ENCODE data around the gene FOXP4. TPM values are rescaled to one million over a fixed set of nuclear protein-coding genes. Genes with fewer than 3 reads are reported as not detected.

The FOXP4 gene
- polyA plus RNA-seq, 2 of the 4 experiments (the other 2 are of a cell fraction) = 2.6 to 14.2 TPM

DNA sequence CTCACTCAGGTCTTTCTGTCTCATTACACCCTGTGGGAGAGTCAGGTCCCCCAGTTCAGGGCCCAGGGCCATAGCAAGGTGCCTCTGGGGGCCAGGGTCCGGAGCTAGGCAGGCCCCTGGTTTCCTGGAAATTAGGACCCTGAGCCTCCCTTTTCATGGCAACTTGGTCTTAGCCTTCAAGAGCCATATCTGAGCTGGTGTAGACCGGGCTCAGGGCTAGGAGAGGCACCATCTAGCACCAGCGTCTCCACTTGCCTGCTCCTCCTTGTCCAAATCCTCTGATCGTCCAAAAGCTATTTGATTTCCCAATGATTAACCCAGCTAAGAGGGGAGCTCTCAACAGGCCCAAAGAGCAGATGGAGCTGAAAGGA, 97.7 kb downstream of the FOXP4 start:
- Histone ChIP-seq H3K27ac (no peak overlapping the region), H3K4me1 (no peaks in the 10 kb centered on the region; the same call in 2 of the 3 replicates), H3K9me3 (no peaks in the 10 kb centered on the region), H3K4me2 (no peak overlapping the region), H3K4me3 (no peak overlapping the region)
- no peak for FAIRE-seq
- ChIA-PET POLR2A (no interaction called here), CTCF (no interaction called here)
- no peak for ATAC-seq
- TF ChIP-seq RAD21 (conservative IDR thresholded peaks at IDR 0.05 in 1 of 2, IDR thresholded peaks at IDR 0.05 in 1 of 2) = no peak
- TF ChIP-seq RNF2 (IDR thresholded peaks at IDR 0.05; ENCODE audit: borderline replicate concordance, low read depth) = no peak
- TF ChIP-seq HOXB5 (CRISPR knock-in tag; IDR thresholded peaks at IDR 0.05) = no peak
- no peak for TF ChIP-seq FOSL2 (IDR thresholded peaks at IDR 0.05)
- no peak for TF ChIP-seq FOSL2 (CRISPR knock-in tag; IDR thresholded peaks at IDR 0.05)
- no peak for TF ChIP-seq RCOR1 (IDR thresholded peaks at IDR 0.05; ENCODE audit: low read depth, low read length)
- TF ChIP-seq REST (IDR thresholded peaks at IDR 0.05) = no peak
- TF ChIP-seq, protein P1, sequence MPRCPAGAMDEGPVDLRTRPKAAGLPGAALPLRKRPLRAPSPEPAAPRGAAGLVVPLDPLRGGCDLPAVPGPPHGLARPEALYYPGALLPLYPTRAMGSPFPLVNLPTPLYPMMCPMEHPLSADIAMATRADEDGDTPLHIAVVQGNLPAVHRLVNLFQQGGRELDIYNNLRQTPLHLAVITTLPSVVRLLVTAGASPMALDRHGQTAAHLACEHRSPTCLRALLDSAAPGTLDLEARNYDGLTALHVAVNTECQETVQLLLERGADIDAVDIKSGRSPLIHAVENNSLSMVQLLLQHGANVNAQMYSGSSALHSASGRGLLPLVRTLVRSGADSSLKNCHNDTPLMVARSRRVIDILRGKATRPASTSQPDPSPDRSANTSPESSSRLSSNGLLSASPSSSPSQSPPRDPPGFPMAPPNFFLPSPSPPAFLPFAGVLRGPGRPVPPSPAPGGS (IDR thresholded peaks at IDR 0.05) = no peak
- no peak for TF ChIP-seq SREBF2 (IDR thresholded peaks at IDR 0.05)
- no peak for TF ChIP-seq EP300 (IDR thresholded peaks at IDR 0.05)
- TF ChIP-seq ZNF302 (CRISPR knock-in tag; IDR thresholded peaks at IDR 0.05) = no peak
- TF ChIP-seq MAFK (IDR thresholded peaks at IDR 0.05; ENCODE audit: partially characterized antibody) = no peak
- DNase-seq (ENCODE audit: low read depth in 1 of 2, low spot score in 1 of 2) = no peak
- WGBS (ENCODE audit: missing lambda C conversion rate) = 69% methylated on average over 2 of the region's 4 CpGs

DNA sequence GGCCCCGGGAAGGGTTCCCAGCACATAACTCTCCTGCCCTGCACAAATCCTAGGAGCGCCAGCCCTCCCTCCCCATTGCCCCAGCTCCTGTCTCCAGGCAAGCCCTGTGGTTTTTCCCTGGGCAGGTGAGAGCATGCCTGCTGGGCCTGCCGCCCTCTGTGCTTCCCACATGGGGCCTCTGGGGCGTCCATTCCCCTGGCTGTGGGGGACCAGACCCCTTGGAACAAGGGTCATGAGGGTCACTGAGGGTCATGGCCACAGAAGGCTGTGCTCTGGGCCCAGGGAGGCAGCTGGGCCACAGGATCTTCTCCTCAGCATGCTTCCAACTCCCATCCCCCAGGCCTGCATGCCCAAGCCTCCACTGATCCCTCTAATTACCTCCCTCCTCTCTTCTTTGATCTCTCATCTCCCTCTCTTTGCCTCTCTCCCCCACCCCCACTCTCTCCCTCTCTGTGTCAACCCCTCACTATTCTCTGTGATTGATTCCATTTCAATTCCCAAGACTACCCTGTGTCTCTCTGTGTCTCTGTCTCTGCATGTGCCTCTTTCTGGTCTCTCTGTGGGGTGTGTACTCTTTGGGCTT, 98.2 kb downstream of the FOXP4 start:
- 82% methylated on average over 2 of the region's 4 CpGs for WGBS (ENCODE audit: missing lambda C conversion rate)
- DNase-seq (ENCODE audit: low read depth in 1 of 2, low spot score in 1 of 2) (no peak), FAIRE-seq (no peak), ATAC-seq (no peak)
- TF ChIP-seq RAD21 (conservative IDR thresholded peaks at IDR 0.05 in 1 of 2, IDR thresholded peaks at IDR 0.05 in 1 of 2) = no peak
- TF ChIP-seq, protein P2, sequence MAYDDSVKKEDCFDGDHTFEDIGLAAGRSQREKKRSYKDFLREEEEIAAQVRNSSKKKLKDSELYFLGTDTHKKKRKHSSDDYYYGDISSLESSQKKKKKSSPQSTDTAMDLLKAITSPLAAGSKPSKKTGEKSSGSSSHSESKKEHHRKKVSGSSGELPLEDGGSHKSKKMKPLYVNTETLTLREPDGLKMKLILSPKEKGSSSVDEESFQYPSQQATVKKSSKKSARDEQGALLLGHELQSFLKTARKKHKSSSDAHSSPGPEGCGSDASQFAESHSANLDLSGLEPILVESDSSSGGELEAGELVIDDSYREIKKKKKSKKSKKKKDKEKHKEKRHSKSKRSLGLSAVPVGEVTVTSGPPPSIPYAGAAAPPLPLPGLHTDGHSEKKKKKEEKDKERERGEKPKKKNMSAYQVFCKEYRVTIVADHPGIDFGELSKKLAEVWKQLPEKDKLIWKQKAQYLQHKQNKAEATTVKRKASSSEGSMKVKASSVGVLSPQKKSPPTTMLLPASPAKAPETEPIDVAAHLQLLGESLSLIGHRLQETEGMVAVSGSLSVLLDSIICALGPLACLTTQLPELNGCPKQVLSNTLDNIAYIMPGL (CRISPR knock-in tag; IDR thresholded peaks at IDR 0.05; ENCODE audit: borderline replicate concordance) = no peak
- TF ChIP-seq JUNB (IDR thresholded peaks at IDR 0.05) = no peak
- no peak for TF ChIP-seq PHF8 (IDR thresholded peaks at IDR 0.05; ENCODE audit: borderline replicate concordance, low read depth)
- TF ChIP-seq POLR2AphosphoS2 (conservative IDR thresholded peaks at IDR 0.05; ENCODE audit: low read length) = no peak
- TF ChIP-seq RCOR1 (IDR thresholded peaks at IDR 0.05; ENCODE audit: low read depth, low read length) = no peak
- TF ChIP-seq ZSCAN20 (CRISPR knock-in tag; IDR thresholded peaks at IDR 0.05) = no peak
- TF ChIP-seq CTCF (IDR thresholded peaks at IDR 0.05) = no peak
- TF ChIP-seq POLR2A (IDR thresholded peaks at IDR 0.05; ENCODE audit: low read length) = no peak
- no peak for TF ChIP-seq CHD4 (IDR thresholded peaks at IDR 0.05; ENCODE audit: borderline replicate concordance)
- no peak for TF ChIP-seq MAZ (IDR thresholded peaks at IDR 0.05; ENCODE audit: borderline replicate concordance, low read depth, low read length)
- TF ChIP-seq CBX8 (IDR thresholded peaks at IDR 0.05) = no peak
- Histone ChIP-seq H3K4me1 (no peaks in the 10 kb centered on the region; the same call in 2 of the 3 replicates), H3K27ac (no peak overlapping the region), H3K9me3 (no peaks in the 10 kb centered on the region), H3K4me2 (no peak overlapping the region), H3K4me3 (no peak overlapping the region)
- CTCF ChIA-PET = no interaction called here
- POLR2A ChIA-PET = no interaction called here

Data from A549 (cell line).